HuH-7.5 (cell line): ENCODE measurements around the gene MAP1LC3B2.

Experiments used
- DNase-seq: peaks from one replicate; pipeline ENCODE4 v3.0.0; 2011; ENCODE audit warnings: low spot score

MAP1LC3B2 gene

DNA sequence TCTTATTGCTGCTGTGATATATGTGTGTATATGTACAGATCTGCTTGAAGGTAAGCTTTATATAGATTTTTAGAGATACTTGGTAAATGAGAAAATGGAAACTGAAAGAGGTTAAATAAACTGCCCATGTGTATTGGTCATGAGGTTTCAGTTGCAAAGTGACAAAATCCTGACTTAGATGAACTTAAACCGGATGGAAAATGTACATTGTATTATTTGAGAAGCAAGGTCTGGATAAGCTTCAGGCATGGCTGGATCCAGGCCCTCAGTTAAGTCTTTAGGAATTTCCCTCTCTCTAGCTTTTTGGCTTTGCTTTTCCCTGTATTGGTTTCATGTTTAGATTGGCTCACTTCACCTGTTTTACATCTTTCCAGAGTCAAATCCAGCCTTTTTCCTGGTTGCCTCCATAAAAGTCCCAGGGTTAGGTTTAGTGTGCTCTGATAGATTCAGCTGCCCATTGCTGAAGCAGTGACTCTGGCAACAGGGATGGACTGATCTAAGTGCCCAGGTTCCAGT, 21.0 kb upstream of the MAP1LC3B2 start:
- DNase-seq: no peak

DNA sequence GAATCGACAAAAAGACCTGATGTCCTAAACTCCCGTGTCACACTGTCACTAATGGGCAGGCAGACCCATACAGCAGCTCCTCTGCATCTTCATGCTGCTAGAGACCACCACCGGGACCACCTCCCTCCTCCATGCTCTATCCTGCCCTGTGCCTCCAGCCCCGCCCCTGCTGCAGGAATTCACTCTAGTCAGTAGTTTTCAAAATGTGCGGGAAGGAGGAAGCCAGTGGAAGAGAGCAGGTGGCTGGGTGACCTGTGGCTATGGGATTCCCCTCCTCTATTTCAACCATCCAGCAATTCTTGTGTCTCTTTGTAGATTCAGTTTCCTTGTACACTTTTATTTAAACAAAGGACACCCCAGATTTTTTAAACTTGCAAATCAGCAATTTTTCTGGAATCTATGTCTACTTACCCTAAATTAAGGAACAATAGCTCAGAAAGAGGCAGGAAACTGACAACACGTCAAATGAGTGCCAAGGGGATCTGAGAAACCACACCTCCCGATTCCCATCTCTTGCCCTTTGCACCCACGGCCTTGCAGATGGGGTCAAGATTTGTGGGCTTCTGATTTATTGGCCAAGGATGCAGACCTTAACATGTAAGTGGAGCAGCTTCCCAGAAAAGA, 20.4 kb upstream of the MAP1LC3B2 start:
- no peak for DNase-seq

DNA sequence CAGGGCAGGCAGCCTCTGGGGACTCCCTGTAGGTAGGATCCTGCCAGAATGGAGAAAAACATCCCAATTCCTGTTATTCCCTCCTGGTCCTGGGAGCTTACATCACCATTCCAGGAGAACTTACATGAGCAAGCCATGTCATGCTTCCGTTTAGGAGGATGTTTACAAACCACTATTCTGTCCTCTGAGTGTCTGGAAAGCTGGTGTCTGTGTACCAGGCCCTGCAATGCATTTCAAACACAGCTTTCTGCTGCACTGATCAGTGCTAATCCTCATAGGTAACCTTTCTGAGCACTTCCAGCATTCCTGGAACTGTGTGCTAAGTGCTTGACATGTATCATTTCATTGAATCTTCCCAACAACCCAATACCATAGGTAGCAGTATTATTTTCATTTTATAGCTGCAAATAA, 19.8 kb upstream of the MAP1LC3B2 start:
- DNase-seq: no peak

DNA sequence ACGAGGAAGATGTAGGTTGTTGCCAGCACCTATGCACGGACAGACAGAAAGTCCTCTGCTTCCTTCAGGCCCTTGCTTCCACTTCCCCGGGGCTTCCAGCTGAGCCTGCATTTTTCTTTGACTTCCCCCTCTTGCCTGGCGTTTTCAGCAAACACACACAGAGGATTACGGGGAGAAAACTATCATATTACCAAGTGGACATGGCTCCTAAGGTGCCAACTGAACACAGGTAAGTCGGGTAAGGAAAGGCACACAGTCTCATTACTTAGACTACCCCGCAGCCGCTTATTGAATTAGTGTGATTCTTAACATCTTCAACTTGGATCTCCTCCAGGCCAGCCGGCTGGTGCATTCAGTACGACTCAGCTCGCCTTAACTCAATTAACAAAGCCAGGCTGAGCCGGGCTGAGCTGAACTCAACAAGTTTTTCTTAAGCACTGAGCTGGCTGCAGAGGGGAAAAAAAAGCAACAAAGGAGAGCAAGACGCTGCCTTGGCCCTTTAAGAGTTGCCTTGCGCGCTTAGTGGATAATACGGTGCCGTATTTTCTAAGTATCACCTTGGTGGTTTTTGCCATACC, 19.2 kb upstream of the MAP1LC3B2 start:
- DNase-seq: no peak

DNA sequence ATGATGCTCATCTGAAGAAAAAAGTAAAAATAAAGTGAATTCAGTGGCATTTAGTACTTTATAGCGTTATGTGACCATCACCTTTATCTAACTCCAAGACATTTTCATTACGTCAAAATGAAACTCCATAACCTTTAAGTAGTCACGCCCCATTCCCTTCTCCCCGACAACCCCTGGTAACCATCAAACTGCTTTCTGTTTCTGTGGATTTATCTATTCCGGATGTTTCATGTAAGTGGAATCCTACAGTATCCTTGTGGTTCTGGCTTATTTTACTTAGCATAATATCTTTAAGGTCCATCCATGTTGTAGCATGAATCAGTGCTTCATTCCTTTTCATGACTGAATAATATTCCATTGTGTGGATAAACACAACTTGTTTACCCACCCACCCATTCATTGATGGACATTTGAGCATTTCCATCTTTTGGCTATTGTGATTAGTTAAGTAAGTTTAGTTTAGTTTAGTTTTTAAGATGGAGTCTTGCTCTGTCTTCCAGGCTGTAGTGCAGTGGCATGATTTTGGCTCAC, 18.5 kb upstream of the MAP1LC3B2 start:
- no peak for DNase-seq

DNA sequence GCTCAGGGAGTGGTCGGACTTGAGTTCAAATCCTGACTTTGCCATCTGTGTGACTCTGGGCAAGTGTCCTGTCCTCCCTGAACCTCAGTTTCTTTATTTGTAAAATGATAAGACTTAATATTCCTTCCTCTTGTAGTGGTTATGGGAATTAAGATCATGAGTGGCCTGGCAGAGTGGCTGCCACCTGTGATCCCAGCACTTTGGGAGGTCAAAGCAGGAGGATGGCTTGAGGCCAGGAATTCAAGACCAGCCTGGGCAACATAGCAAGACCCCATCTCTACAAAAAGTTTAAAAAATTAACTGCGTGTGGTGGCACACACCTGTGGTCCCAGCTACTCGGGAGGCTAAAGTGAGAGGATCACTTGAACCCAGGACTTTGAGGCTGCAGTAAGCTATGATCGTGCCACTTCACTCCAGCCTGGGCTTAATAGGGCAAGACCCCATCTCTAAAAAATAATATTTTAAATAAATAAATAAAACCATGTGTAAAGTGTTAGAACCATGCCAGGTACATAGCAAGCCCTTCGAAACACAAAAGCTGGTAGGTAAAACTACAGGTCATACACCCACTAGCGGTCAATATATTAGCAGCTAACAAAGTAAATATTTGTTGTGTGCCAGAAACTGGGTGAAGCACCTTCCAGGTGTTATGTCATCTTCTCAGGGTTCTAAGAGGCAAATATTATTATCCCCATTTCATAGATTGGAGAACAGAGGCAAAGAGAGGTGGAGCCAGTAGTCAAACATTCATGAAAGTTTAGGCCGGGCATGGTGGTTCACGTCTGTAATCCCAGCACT, 17.4 kb upstream of the MAP1LC3B2 start:
- DNase-seq: no peak

DNA sequence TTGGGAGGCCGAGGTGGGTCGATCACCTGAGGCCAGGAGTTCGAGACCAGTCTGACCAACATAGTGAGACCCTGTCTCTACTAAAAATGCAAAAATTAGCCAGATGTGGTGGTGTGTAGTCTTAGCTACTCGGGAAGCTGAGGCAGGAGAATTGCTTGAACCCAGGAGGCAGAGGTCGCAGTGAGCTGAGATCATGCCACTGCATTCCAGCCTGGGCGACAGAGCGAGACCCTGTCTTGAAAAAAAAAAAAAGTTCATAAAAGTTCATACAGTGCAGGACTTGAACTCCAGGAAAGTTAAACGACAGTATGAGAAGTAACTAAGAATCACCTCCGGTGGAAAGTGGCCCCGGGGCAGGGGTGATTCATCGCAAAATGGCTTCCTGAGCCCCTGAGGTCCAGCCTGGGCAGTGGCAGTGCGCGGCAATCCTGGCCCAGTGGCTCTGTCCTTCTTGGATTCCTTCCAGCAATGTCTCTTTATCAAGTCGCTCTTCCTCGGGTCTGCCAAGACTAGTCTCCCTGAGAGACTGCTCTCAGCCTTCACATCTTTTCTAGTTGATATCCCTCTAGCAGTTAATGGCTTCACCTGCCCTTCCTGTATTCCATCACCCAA, 16.7 kb upstream of the MAP1LC3B2 start:
- DNase-seq: no peak

DNA sequence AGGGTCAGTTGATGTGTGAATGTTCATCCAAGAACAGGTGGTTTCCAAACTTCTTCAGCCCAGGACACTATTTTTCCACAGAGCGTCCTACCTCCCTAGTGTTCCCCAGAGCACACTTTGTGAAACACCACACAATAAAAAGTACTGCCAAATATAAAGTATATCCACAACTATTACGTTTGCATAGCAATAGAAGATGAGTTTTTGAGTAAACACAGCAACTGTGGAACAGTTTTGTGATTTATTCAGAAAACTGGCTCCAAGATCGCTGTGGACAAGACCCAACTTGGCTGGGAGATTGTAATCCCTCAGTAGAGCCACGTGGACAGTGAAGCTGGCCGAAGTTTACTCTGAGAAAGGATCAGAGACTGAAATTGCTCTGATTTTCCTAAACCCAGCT, 14.5 kb upstream of the MAP1LC3B2 start:
- DNase-seq: no peak

DNA sequence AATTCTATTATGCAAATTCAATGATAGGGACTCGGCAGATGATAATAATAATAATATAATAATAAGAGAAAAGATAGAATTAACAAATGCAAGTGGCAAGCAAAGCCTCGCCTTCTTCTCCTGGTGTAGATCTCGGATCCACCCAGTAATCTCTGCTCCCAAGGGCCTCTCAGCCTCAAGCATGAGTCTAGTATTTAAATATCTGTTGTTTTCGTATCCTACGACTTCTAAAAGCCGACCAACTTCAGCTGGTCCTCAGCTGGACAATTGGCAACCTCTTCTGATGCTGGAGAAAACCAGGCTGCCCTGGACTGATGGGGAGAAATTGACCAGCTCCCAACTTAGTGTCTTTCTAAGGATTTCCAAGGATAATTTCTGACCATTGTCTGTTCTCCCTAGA, 14.0 kb upstream of the MAP1LC3B2 start:
- no peak for DNase-seq

DNA sequence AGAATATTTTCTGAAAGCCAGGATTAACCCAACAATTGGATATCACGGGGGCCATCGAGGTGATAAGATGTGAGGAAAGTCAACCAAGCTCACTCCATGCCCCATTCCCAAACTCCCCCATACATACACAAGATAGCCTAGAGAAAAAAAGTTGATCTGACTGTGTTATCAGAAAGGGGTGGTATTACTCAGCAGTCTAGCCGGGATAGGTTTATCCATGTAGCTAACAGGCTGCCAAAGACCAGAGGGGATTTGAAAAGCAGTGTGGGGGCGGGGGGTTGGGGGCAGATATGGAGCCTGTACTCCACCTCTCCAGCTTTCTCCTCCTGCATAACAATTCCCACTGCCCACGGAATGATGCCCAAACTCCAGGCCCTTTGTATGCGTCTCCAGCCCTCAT, 13.2 kb upstream of the MAP1LC3B2 start:
- no peak for DNase-seq

DNA sequence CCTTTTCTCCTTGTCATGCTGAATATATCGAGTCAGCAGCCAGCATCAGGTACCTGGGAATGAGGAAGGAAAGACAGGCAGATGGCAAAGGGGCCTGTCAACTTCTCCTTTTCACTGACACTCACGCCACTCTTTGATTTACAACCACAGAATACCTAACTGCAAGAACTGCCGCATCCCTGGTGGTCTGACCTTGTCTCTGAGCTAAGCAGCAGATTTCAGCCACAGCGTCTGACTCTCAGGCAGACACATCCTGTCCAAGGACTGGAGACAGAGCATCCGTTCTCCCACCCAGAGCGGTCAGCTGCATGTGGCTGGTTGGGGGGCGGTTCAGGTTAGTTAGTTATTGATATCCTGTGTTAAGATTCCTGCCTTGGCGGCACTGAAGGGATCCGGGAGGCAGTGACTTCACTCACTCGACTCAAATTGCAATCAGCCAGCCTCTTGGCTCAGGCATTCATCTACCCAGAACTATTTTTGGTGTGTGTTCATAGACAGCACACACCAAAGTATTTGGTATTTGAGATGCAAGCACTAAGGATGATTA, 11.2 kb upstream of the MAP1LC3B2 start:
- no peak for DNase-seq

DNA sequence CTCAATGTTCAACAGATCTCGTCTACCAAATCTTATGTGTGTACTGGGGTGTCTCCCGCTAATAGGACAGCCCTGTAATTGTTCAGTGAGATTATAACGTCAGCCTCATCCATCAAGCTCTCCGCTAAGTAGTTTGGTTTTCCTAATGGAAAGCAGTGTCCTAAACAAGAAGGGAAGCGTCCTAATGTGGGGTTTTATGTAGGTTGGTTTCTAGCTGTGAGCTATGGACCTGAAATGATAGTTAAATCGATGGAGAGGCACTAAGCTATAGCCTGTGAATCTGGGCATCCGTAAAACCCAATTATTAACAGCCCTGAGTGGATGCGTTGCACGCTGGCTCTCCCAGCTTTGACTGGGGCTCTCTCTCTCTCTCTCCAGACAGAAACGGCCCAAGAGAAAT, 9.2 kb upstream of the MAP1LC3B2 start:
- no peak for DNase-seq

DNA sequence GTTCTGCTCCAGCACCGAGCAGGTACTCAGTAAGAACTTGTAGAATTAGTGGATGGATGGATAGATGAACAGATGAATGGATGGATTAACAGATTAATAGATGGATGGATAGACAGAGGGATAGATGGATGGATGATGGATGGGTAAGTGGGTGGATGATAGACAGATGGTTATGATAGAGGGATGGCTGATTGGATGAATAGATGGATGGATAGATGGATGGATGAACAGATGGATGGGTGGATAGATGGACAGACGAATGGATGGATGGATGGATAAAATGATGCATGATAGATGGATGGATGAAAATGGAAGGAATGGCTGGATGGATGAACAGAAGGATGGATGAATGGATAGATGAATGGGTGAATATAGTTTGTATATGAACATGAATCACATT, 8.0 kb upstream of the MAP1LC3B2 start:
- no peak for DNase-seq

DNA sequence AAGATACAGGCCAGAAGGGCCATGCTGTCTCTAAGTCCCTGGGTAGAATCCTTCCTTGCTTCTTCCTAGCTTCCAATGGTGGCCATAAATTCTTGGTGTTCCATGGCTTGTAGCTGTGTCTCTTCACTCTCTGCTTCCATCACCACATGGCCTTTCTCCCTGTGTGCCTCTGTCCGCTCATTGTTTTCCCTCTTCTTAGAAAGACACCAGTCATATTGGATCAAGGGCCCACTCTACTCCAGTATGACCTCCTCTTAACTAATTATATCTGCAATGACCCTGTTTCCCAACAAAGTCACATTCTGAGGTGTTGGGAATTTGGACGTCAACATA, 7.6 kb upstream of the MAP1LC3B2 start:
- DNase-seq: no peak

DNA sequence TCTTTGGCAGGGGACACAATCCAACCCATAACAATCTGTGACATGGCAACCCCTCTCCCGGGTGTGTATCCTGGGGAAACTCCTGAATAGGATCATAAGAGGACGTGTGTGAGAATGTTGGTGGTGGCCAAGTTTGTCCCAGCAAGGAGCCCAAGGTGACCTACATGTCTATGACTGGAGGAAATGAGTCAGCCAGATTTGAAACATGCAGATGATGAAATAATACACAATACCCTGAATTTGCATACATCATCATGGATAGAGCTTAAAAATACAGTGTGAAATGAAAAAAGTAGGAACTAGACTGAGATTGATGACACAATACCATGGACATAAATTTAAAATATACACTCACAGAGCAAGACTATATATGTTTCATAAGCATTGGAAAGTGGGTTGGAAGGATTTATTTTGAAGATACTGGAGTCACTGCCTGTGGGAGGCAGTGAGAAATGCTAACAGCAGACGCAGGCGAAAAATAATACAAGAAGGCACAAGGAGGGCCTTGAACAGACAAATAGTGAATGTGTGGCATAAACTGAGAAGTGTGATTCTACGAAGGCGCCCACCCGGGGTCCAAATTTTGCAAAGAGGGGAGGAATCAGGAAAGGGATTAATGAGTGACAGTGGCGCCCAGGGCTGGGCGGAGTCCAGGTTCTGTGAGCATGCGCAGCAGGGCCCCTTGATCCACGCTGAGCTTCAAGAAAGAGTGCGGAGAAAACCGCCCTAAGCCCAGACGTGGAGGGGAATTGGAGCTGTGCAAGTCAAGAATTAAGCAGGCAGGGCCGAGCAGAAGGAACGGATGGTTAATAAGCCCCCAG, 7.0 kb upstream of the MAP1LC3B2 start:
- DNase-seq: no peak

DNA sequence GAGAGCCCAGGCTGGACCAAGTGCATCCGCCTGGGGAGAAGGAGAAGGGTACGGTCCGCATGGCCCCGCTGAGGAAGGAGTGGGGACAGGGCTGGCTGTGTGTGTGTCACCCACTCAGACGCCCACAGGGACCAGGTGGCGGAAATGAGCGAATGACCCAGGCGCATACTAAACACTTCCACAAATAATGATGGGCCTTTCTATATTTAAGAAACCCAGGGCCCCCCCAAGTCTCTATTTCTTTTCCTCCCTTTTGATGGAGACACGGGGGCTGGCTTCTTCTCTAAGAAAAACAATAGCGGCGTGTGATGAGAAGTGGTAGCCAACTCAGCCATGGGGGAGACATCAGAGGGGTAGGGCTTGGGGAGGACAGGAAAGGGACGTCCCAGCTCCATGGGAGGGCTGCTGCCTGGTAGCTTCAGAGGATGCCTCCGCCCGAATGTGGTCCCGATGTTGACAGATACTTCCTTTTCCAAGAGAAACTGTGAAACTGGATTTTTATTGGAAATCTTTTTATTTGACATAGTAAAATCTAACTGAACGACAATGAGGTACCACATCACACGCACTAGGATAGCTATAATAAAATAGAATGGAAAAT, 6.3 kb upstream of the MAP1LC3B2 start:
- DNase-seq: no peak

DNA sequence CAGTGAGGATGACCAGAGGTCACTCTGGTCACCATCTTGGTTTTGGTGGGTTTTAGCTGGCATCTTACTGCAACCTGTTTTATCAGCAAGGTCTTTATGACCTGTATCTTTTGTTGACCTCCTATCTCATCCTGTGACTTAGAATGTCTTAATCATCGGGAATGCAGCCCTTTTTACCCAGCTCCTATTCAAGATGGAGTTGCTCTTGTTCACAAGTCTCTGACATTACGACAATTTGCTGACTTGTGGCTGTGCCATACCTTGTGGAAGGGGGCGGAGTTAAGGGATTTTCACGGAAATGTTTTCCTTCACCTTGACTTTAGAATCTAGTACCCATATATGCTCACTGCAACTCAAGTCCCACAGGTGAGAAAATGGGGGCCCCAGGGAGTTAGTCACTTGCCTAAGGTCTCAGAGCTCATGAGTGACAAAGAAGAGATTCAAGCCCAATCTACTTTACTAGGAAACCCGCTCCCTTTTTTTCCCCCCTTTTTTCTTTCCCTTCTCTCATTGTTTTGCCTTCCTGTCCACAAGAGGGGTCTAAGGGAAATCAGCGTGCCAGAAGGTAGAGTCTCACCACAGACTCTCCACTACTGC, 2.7 kb upstream of the MAP1LC3B2 start:
- no peak for DNase-seq

DNA sequence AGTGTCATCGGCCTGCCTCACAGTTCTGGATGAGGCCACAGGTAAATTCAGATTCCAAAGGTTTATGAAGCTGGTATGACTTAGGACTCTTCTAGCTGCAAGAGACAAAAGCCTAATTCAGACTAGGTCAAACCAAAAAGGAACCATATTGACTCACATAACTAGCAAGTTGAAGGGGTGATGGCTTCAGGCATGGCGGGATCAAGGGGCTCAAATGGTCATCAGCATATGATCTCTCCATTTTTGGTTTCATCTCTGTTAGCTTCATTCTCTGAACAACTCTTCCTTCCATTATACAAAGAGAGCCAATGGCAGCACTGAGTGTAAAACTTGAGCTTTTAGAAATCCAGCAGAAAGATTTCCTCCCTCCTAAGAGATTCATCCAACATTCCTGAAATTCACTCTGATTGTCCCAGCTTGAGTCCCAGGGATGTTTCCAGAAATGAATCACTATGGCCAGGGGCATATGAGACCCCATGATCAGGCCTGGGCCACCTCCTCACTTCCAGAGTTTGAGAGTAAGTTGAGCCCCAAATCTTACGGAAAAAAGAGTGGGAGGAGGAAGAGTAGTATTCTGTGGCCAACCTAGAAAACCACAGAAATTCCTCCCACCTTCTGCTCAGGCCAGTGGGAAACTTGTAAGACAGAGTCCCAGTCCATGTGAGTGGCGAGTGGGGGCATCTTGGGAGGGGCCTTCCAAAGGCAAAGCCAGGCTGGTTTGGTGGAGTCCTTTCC, 2.0 kb upstream of the MAP1LC3B2 start:
- DNase-seq: no peak

DNA sequence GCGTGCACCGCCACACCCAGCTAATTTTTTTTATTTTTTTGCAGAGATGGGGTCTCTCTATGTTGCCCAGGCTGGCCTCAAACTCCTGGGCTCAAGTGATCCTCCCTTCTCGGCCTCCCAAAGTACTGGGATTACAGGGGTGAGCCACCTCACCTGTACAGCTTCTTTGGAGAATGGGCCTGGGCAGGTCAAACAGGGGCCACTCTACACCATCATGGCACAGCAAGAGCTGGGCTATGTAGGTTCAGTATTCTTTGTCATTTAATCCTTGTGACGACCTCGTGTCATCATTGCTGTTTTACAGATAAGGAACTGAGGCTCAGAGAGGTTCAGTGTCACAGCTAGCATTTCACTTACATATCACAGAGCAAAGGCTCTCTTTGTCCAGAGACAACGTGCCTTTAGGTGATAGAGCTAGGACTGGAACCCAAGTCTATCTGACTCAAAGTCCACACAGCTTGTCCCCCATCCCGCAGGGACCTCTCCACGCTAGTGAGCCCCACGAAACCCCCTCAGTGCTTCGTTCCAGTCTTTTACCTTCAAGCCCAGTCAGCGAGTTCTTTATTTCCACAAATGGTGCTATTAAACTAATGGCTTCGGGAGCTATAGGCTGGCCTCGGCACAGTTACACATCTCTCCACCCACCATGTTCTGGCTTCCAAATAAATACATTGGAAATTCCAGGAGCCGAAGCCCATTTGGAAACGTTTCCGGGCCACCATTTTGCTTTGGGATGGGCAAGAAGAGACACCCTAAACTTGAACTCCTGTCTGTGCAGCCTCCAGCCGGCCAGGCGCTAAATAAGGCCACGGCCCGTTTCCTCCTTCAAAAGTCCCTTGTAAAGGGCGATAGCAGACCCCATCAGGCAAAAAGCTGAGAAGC, 660 bp upstream of the MAP1LC3B2 start:
- DNase-seq: no peak
